Esophagus squamous epithelium (tissue), 5 donors: ENCODE results near the gene SLC28A1. TPM values are rescaled to one million over a fixed set of nuclear protein-coding genes. Genes with fewer than 3 reads are reported as not detected.

Experiments used
- DNase-seq: peaks from one replicate; lab custom pipeline; 2025; lab: John Stamatoyannopoulos, UW
- H3K27ac ChIP-seq, 4 donors: fragments of 200-600 bp; sonication (generic); one replicate each; pipeline ENCODE4 v1.5.1; 2016 to 2019; ENCODE audit warnings: mild to moderate bottlenecking in 1 of 4
- H3K27me3 ChIP-seq, 4 donors: fragments of 200-600 bp; sonication (generic); 1 replicate in 3 of 4; 2 replicates in 1 of 4; pipeline versions ENCODE4 v1.5.1 to v1.6.0; 2017 to 2021; ENCODE audit warnings: antibody characterized with exemption in 1 of 4
- H3K36me3 ChIP-seq, 3 donors: fragments of 200-600 bp; sonication (generic); one replicate each; pipeline ENCODE4 v1.5.1; 2016 to 2019
- H3K4me1 ChIP-seq, 3 donors: fragments of 200-600 bp; sonication (generic); one replicate each; pipeline ENCODE4 v1.5.1; 2017 to 2019
- H3K4me3 ChIP-seq, 4 donors: fragments of 200-600 bp; sonication (generic); 1 replicate in 3 of 4; 2 replicates in 1 of 4; pipeline ENCODE4 v1.5.1; 2016 to 2019; ENCODE audit warnings: mild to moderate bottlenecking in 2 of 4, moderate library complexity in 1 of 4
- H3K9me3 ChIP-seq, 3 donors: fragments of 200-600 bp; sonication (generic); one replicate each; pipeline ENCODE4 v1.5.1; 2016 to 2019
- POLR2A ChIP-seq, 4 donors: fragments of 450-650 bp; IDR thresholded peaks; one replicate each; pipeline ENCODE4 v1.6.1; 2017; ENCODE audit warnings: antibody characterized with exemption in 4 of 4, mild to moderate bottlenecking in 4 of 4, moderate library complexity in 3 of 4
- WGBS, 2 donors: methylation state at CpG; one replicate each; pipeline ENCODE4 v1.1.5; 2018; 5-methylcytosine and 5-hydroxymethylcytosine counted together
- intact Hi-C: fragments of 100-400 bp; cut with DNase I; formaldehyde crosslinking; loops from one replicate; pipeline ENCODE4 v1.15.0; 2022
- total RNA-seq, 4 donors: library from RNA; depleted of rRNA; stranded (reverse); fragments of >200 nt; gene quantifications; one replicate each; pipeline ENCODE4 v1.1.0, GENCODE V29; 2016
- TF ChIP-seq, protein P1 (sequence below), 6 experiments: fragments of 450-650 bp in 4 of 6; fragments of 200-600 bp in 2 of 6; sonication (generic) in 2 of 6; IDR thresholded peaks; one replicate each; pipeline ENCODE4 v1.5.1; 2016 to 2019; ENCODE audit warnings: antibody characterized with exemption in 6 of 6, mild to moderate bottlenecking in 4 of 6, moderate library complexity in 4 of 6
- donor health status: DM: yes; HTN: yes; CAD: no.

The SLC28A1 gene
- total RNA-seq, 4 donors from 2014 or later: not detected

- WGBS, 2 donors: 81 to 100% methylated on average over 3 of the region's 3 CpGs
- intact Hi-C loops: no loop called here
- no peak for TF ChIP-seq POLR2A (IDR thresholded peaks at IDR 0.05)
- TF ChIP-seq, protein P1, sequence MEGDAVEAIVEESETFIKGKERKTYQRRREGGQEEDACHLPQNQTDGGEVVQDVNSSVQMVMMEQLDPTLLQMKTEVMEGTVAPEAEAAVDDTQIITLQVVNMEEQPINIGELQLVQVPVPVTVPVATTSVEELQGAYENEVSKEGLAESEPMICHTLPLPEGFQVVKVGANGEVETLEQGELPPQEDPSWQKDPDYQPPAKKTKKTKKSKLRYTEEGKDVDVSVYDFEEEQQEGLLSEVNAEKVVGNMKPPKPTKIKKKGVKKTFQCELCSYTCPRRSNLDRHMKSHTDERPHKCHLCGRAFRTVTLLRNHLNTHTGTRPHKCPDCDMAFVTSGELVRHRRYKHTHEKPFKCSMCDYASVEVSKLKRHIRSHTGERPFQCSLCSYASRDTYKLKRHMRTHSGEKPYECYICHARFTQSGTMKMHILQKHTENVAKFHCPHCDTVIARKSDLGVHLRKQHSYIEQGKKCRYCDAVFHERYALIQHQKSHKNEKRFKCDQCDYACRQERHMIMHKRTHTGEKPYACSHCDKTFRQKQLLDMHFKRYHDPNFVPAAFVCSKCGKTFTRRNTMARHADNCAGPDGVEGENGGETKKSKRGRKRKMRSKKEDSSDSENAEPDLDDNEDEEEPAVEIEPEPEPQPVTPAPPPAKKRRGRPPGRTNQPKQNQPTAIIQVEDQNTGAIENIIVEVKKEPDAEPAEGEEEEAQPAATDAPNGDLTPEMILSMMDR (IDR thresholded peaks at IDR 0.05): no peak
Observed at GRCh38 chr15:84861781-84862180, 22.7 kb upstream of the SLC28A1 start.

GRCh38 chr15:84862214-84862975, 22.1 kb upstream of the SLC28A1 start:
- no peak overlapping the region for H3K27ac ChIP-seq
- H3K4me1 ChIP-seq: peaks cover 11 to 34% (median 13%) of the 10 kb centered on the region in 3 donors
- H3K9me3 ChIP-seq: no peaks in the 10 kb centered on the region
- TF ChIP-seq, protein P1 (IDR thresholded peaks at IDR 0.05): no peak
- TF ChIP-seq POLR2A (IDR thresholded peaks at IDR 0.05): no peak
- intact Hi-C loops: no loop called here
- no peak for DNase-seq
- 88 to 93% methylated on average over 6 to 8 of the region's 17 CpGs for WGBS, 2 donors
- H3K27me3 ChIP-seq: no peaks in the 10 kb centered on the region
- H3K36me3 ChIP-seq: no peaks in the 10 kb centered on the region
- no peak overlapping the region for H3K4me3 ChIP-seq

More at GRCh38 chr15:84861781-84862180, 22.7 kb upstream of the SLC28A1 start:
- H3K9me3 ChIP-seq: no peaks in the 10 kb centered on the region
- DNase-seq: no peak
- H3K27me3 ChIP-seq: no peaks in the 10 kb centered on the region
- no peak overlapping the region for H3K27ac ChIP-seq
- H3K4me3 ChIP-seq: no peak overlapping the region
- no peaks in the 10 kb centered on the region for H3K36me3 ChIP-seq
- peaks cover 11 to 40% (median 13%) of the 10 kb centered on the region in 3 donors for H3K4me1 ChIP-seq

DNA sequence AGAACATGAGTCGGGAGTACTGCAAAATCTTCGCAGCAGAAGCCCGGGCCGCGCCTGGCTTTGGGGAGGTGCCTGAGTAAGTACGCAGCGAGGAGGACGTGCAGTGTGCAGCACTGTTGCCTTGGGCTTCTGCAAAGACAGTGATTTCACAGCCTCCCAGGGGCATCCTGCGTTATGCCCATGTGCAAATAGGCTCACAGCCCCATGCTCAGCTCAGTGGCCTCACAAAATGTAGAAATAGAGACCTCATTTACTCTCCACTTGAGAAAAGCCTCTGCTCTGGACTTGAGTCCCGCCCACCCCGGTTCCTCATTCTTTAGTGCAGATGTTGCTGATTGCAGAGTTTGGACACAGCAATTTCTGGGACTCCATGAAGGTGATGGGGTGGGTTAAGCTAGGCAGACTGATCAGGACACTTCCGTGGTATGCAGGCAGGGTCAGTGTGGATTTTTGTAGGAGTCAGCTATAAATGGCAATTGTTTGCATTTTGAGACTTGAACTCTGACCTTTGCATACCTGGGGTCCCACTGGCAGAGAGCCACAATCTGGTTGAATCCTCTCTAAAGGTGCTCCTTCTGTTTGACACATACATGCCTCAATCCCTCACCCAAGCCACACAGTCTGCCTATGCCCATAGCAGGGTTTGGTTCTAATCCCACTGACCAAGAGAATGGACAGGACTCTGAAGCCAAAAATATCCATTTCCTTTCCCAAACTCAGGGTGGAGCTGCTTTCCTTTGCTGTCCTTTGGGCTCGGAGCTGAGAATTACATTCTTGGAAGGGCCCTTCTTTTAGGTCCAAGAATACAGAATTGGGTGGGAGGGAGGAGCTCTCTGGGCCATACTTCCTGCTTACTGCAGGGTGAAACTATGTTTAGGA, 20.7 kb upstream of the SLC28A1 start:
- no peaks in the 10 kb centered on the region for H3K36me3 ChIP-seq
- H3K9me3 ChIP-seq: no peaks in the 10 kb centered on the region
- no peak for TF ChIP-seq POLR2A (IDR thresholded peaks at IDR 0.05)
- TF ChIP-seq, protein P1 (IDR thresholded peaks at IDR 0.05): no peak
- WGBS, 2 donors: 40 to 81% methylated on average over 2 to 13 of the region's 13 CpGs
- H3K4me1 ChIP-seq: peaks cover 8 to 20% (median 9%) of the 10 kb centered on the region in 3 donors
- no peaks in the 10 kb centered on the region for H3K27me3 ChIP-seq
- H3K4me3 ChIP-seq: no peak overlapping the region
- H3K27ac ChIP-seq: no peak overlapping the region
- intact Hi-C loops: no loop called here
- no peak for DNase-seq

- WGBS, 2 donors: 77 to 90% methylated on average over 5 to 7 of the region's 7 CpGs
- Histone ChIP-seq H3K27ac (no peak overlapping the region), H3K36me3 (no peaks in the 10 kb centered on the region), H3K4me3 (no peak overlapping the region), H3K9me3 (no peaks in the 10 kb centered on the region), H3K4me1 (peaks cover 5 to 14% (median 8%) of the 10 kb centered on the region in 3 donors), H3K27me3 (no peaks in the 10 kb centered on the region)
- TF ChIP-seq, protein P1 (IDR thresholded peaks at IDR 0.05): no peak
- no peak for TF ChIP-seq POLR2A (IDR thresholded peaks at IDR 0.05)
- DNase-seq: no peak
- intact Hi-C loops: no loop called here
Observed at GRCh38 chr15:84864444-84864795, 20.0 kb upstream of the SLC28A1 start.
